Transverse colon (tissue), 4 donors: ENCODE data around the gene IGSF6. TPM values are rescaled to one million over a fixed set of nuclear protein-coding genes. Genes with fewer than 3 reads are reported as not detected.

Source experiments
- DNase-seq: peaks from one replicate; pipeline ENCODE4 v3.0.0-alpha.2; 2019
- H3K27ac ChIP-seq, 4 donors: fragments of 200-600 bp; sonication (generic); 2 replicates each; pipeline ENCODE4 v1.5.1; 2016 to 2018; ENCODE audit warnings: inconsistent platforms in 4 of 4
- H3K27me3 ChIP-seq: fragments of 200-600 bp; sonication (generic); 2 replicates; pipeline ENCODE4 v1.5.1; 2017; ENCODE audit warnings: inconsistent platforms
- H3K36me3 ChIP-seq, 4 donors: fragments of 200-600 bp; sonication (generic); 2 replicates each; pipeline ENCODE4 v1.5.1; 2017 to 2019; ENCODE audit warnings: inconsistent platforms in 4 of 4
- H3K4me1 ChIP-seq, 4 donors: fragments of 200-600 bp; sonication (generic); 2 replicates each; pipeline ENCODE4 v1.5.1; 2017 to 2020; ENCODE audit warnings: inconsistent platforms in 4 of 4
- H3K4me3 ChIP-seq, 4 donors: fragments of 200-600 bp; sonication (generic); 1 replicate in 1 of 4; 2 replicates in 3 of 4; pipeline versions ENCODE4 v1.5.1 to v1.6.1; 2017 to 2019; ENCODE audit warnings: inconsistent platforms in 4 of 4
- H3K9me3 ChIP-seq, 2 donors: fragments of 200-600 bp; sonication (generic); 2 replicates each; pipeline ENCODE4 v1.5.1; 2017 to 2019; ENCODE audit warnings: inconsistent platforms in 2 of 2
- EP300 ChIP-seq: sonication (generic); formaldehyde crosslinking; IDR thresholded peaks from one replicate; pipeline ENCODE4 v1.6.1; 2017; ENCODE audit warnings: antibody characterized with exemption, low read depth
- POLR2A ChIP-seq: fragments of 450-650 bp; IDR thresholded peaks from one replicate; pipeline ENCODE4 v1.6.1; 2016; ENCODE audit warnings: antibody characterized with exemption, mild to moderate bottlenecking, moderate library complexity
- POLR2AphosphoS5 ChIP-seq, 3 donors: sonication (generic); formaldehyde crosslinking; IDR thresholded peaks; one replicate each; pipeline ENCODE4 v1.6.1; 2016; ENCODE audit warnings: antibody characterized with exemption in 3 of 3
- WGBS, 2 donors: methylation state at CpG; one replicate each; pipeline ENCODE4 v1.1.5; 2018; ENCODE audit warnings: low coverage in 1 of 2; 5-methylcytosine and 5-hydroxymethylcytosine counted together
- in situ Hi-C, 4 donors: fragments of 200-750 bp; cut with MboI; loops; one replicate each; pipeline versions ENCODE4 v1.15.0 to v1.15.1; 2017; ENCODE audit warnings: low sequenced_read_pairs in 3 of 4, low pct_ligation_motif_present in 1 of 4, low pct_unique_long_range_greater_than_20kb in 1 of 4
- intact Hi-C: fragments of 100-400 bp; cut with DNase I; formaldehyde crosslinking; loops from one replicate; pipeline ENCODE4 v1.15.1; 2023; ENCODE audit warnings: low total_unique reads
- total RNA-seq, 4 donors: library from RNA; depleted of rRNA; stranded (reverse); fragments of >200 nt; gene quantifications; one replicate each; pipeline ENCODE4 v1.1.0, GENCODE V29; 2016
- TF ChIP-seq, protein P1 (sequence below), 5 experiments: fragments of 200-600 bp in 3 of 5; fragments of 450-650 bp in 2 of 5; sonication (generic) in 3 of 5; IDR thresholded peaks; 1 replicate in 2 of 5; 2 replicates in 3 of 5; pipeline ENCODE4 v1.5.1; 2016 to 2017; ENCODE audit warnings: antibody characterized with exemption in 5 of 5, inconsistent platforms in 3 of 5, mild to moderate bottlenecking in 2 of 5, moderate library complexity in 1 of 5

Gene IGSF6
- total RNA-seq, 4 donors from 2014 or later, result 1.2 to 2.4 (median 2.2) TPM; not detected in 1

DNA sequence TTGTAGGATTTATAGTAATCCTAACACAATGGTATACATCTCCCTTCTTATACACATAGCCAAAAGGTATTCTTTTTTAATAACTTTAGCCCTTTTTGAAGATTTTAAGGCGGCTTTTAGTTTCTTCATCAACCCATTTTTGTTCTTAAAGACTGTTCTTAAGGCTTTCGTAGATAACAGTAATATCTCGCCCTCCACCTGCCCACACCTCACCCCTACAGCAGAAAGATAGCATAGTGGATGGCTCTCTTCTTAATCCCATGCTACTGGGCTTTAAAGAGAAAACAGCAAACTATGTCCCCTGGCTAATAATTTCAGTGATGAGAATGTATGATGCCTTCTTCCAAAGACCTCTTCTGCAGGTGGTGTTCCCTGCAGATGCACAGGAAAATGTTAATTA, 8.6 kb downstream of the IGSF6 start:
- Histone ChIP-seq H3K27ac (no peak overlapping the region), H3K9me3 (no peaks in the 10 kb centered on the region), H3K36me3 (no peaks in the 10 kb centered on the region), H3K4me1 (peaks cover 4 to 23% (median 14%) of the 10 kb centered on the region in 4 donors), H3K27me3 (no peaks in the 10 kb centered on the region), H3K4me3 (no peak overlapping the region)
- in situ Hi-C loops, result loop anchor here in 1 of 4 donors (10.0 kb wide), 1 partner anchor 49 kb away; the partner anchor contains the start of gene METTL9
- WGBS, 2 donors, result 97 to 100% methylated on average over 3 of the region's 3 CpGs
- no peak for DNase-seq
- intact Hi-C loops, result loop anchor here (10.0 kb wide), 1 partner anchor 59 kb away; no protein-coding TSS in a partner anchor
- no peak for TF ChIP-seq EP300
- TF ChIP-seq POLR2A, result no peak

DNA sequence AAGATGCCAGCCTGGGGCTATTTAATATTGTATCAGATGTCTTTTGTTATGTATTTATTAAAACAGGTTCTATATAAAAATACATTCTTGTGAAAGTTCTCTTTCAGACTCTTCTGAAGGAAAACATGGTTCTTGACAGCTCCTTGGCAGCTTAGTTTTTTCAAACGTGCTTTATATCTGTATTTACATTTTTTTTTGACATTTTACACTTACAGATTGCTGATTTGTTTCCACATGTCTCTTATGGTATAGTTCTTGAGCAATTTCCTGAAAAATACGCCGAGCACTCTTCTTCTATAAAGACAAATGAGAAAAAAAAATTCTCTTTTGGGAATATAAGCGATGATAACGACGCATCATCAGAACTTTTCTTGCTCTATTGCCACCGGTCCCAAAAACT, 9.5 kb downstream of the IGSF6 start:
- Histone ChIP-seq H3K4me1 (peaks cover 4 to 22% (median 13%) of the 10 kb centered on the region in 4 donors), H3K4me3 (no peak overlapping the region), H3K9me3 (no peaks in the 10 kb centered on the region), H3K36me3 (no peaks in the 10 kb centered on the region), H3K27me3 (no peaks in the 10 kb centered on the region), H3K27ac (no peak overlapping the region)
- no peak for DNase-seq
- intact Hi-C loops (loop anchor here (10.0 kb wide), 1 partner anchor 58 kb away; no protein-coding TSS in a partner anchor), in situ Hi-C loops (loop anchor here in 1 of 4 donors (10.0 kb wide), 1 partner anchor 48 kb away; the partner anchor contains the start of gene METTL9)
- no peak for TF ChIP-seq POLR2A
- TF ChIP-seq EP300, result no peak
- TF ChIP-seq POLR2AphosphoS5 (IDR thresholded peaks at IDR 0.05), result no peak
- TF ChIP-seq, protein P1, sequence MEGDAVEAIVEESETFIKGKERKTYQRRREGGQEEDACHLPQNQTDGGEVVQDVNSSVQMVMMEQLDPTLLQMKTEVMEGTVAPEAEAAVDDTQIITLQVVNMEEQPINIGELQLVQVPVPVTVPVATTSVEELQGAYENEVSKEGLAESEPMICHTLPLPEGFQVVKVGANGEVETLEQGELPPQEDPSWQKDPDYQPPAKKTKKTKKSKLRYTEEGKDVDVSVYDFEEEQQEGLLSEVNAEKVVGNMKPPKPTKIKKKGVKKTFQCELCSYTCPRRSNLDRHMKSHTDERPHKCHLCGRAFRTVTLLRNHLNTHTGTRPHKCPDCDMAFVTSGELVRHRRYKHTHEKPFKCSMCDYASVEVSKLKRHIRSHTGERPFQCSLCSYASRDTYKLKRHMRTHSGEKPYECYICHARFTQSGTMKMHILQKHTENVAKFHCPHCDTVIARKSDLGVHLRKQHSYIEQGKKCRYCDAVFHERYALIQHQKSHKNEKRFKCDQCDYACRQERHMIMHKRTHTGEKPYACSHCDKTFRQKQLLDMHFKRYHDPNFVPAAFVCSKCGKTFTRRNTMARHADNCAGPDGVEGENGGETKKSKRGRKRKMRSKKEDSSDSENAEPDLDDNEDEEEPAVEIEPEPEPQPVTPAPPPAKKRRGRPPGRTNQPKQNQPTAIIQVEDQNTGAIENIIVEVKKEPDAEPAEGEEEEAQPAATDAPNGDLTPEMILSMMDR (IDR thresholded peaks at IDR 0.05), result no peak
- WGBS, 2 donors, result 74 to 86% methylated on average over 7 of the region's 7 CpGs

DNA sequence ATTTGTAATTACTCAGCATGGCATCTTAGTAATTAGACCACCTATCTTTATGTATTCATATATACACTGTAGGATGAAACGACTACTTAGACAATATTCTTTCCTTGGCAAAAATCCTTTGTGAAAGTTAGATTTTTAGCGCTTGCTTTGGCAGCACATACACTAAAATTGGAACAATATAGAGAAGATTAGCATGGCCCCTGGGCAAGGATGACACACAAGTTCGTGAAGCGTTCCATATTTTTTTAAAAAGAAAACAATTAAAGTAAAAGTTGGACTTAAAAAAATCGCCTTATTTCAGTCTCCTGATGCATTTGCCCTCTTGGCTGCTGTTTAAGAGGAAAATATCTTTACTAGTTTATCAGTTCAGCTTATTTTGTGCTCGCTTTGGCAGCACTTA, 10.5 kb downstream of the IGSF6 start:
- peaks cover 4 to 22% (median 13%) of the 10 kb centered on the region in 4 donors for H3K4me1 ChIP-seq
- DNase-seq, result no peak
- WGBS, 2 donors, result 87 to 88% methylated on average over 6 of the region's 6 CpGs
- no peaks in the 10 kb centered on the region for H3K36me3 ChIP-seq
- no peaks in the 10 kb centered on the region for H3K9me3 ChIP-seq
- H3K27ac ChIP-seq, result no peak overlapping the region
- in situ Hi-C loops, result loop anchor here in 1 of 4 donors (10.0 kb wide), 1 partner anchor 47 kb away; the partner anchor contains the start of gene METTL9
- TF ChIP-seq EP300, result no peak
- intact Hi-C loops, result loop anchor here (10.0 kb wide), 1 partner anchor 57 kb away; no protein-coding TSS in a partner anchor
- H3K27me3 ChIP-seq, result no peaks in the 10 kb centered on the region
- H3K4me3 ChIP-seq, result no peak overlapping the region

DNA sequence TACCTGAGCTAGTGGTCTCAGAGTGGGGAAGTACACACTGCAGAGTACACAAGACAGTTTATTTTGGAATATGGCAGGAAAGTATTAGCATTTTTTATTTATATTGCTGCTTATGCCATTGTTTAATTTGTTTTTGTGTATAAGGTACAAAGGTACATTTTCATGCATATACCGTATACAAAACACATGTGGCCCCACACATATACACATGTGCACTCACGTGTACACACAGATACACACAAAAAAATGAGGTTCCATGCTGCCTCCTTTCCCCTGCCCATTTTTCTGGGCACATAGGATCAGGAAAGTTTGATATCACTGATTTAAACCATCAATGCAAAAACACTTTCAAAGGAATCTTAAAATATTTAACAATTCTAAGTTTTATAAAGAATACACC, 12.9 kb downstream of the IGSF6 start:
- Histone ChIP-seq H3K27me3 (no peaks in the 10 kb centered on the region), H3K27ac (no peak overlapping the region), H3K36me3 (no peaks in the 10 kb centered on the region), H3K4me1 (peaks cover 0 to under 1% (median 0%) of the 10 kb centered on the region in 4 donors), H3K4me3 (no peak overlapping the region), H3K9me3 (no peaks in the 10 kb centered on the region)
- no peak for DNase-seq
- intact Hi-C loops, result no loop called here
- WGBS, 2 donors, result 85 to 88% methylated on average over 2 of the region's 2 CpGs
- in situ Hi-C loops, result loop anchor here in 2 of 4 donors (5.0 kb wide), 2 partner anchors 47 to 52 kb away; no protein-coding TSS in a partner anchor
- TF ChIP-seq EP300 (no peak), POLR2A (no peak), POLR2AphosphoS5 (IDR thresholded peaks at IDR 0.05) (no peak)
- TF ChIP-seq, protein P1 (IDR thresholded peaks at IDR 0.05), result no peak

DNA sequence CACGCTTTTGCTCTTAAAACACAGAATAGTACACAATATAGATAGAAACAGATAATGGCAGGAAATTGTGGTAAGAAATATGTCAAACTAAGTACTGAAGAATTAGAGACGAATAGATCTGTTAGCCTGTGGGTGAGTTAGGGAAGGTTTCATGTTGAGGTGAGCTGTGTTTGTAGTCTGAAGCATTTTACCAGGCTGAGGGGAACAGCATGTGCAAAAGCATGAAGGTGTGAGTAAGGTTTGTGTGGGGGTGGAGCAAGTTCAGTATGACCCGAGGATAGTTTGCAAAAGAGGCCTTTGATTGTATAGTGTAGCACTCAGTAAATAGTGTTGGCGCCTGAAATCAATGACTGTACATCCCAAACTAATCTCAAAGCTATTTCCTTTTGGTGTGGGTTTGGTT, 13.8 kb downstream of the IGSF6 start:
- in situ Hi-C loops (loop anchor here in 2 of 4 donors (5.0 kb wide), 2 partner anchors 46 to 51 kb away; no protein-coding TSS in a partner anchor), intact Hi-C loops (no loop called here)
- Histone ChIP-seq H3K27me3 (no peaks in the 10 kb centered on the region), H3K9me3 (no peaks in the 10 kb centered on the region), H3K4me3 (no peak overlapping the region), H3K4me1 (no peaks in the 10 kb centered on the region), H3K27ac (no peak overlapping the region), H3K36me3 (no peaks in the 10 kb centered on the region)
- DNase-seq, result no peak
- 49 to 54% methylated on average over 4 of the region's 4 CpGs for WGBS, 2 donors
- TF ChIP-seq EP300 (no peak), POLR2AphosphoS5 (IDR thresholded peaks at IDR 0.05) (no peak), POLR2A (no peak)
- TF ChIP-seq, protein P1 (IDR thresholded peaks at IDR 0.05), result no peak
